Fibroblast of lung (primary cell): ENCODE data around the gene MOB1A.

Experiments used
- CTCF ChIP-seq, 2 donors: IDR thresholded peaks in 1 of 2; conservative IDR thresholded peaks in 1 of 2; 1 replicate in 1 of 2; 2 replicates in 1 of 2; pipeline ENCODE4 v1.5.1; 2011 to 2012; ENCODE audit warnings: low read length in 2 of 2, control low read depth in 1 of 2, inconsistent platforms in 1 of 2, low read depth in 1 of 2, mild to moderate bottlenecking in 1 of 2
- EZH2 ChIP-seq: IDR thresholded peaks from 2 replicates; pipeline ENCODE4 v1.5.1; 2012; ENCODE audit warnings: low read length, control low read depth, mild to moderate bottlenecking; ENCODE audit errors: missing control alignments

DNA sequence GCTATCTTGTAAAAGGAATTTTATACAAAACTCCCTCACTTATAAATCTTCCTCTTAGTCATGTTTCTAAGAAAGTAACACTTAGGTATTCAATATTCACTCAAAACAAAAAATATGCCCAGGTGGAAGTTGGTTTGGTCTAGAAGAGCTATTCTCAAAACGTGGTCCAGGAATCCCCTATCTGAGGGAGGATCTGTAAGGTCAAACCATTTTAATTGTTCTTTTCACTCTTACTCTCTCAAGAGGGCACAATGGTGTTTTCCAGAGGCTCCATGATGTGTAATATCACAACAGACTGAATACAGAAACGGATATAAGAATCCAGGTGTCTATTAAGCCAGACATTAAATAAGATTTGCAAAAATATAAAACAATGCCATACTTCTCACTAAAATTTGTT lies 9.9 kb downstream of the MOB1A start:
- TF ChIP-seq CTCF (conservative IDR thresholded peaks at IDR 0.05 in 1 of 2, IDR thresholded peaks at IDR 0.05 in 1 of 2; ENCODE audit: low read depth in 1 of 2, low read length in 2 of 2): no peak
- no peak for TF ChIP-seq EZH2
